ENCODE results near the gene TAC4.

Gene TAC4

GRCh38 chr17:49894761-49895160 is 46.9 kb upstream of the TAC4 start:
- Histone ChIP-seq H3K27ac (replicated peaks) (no peak overlapping the region), H3K27me3 (ENCODE audit: insufficient read depth, poor library complexity, severe bottlenecking) (peaks cover 35% of the 10 kb centered on the region), H3K4me3 (replicated peaks; ENCODE audit: insufficient read depth, low read length) (no peak overlapping the region)
- TF ChIP-seq POLR2AphosphoS5 (IDR thresholded peaks at IDR 0.05; ENCODE audit: low read depth) (no peak), GABPA (IDR thresholded peaks at IDR 0.05; ENCODE audit: low read depth) (no peak), CTCF (IDR thresholded peaks at IDR 0.05; ENCODE audit: insufficient read depth, low read length) (no peak), REST (IDR thresholded peaks at IDR 0.05; ENCODE audit: insufficient replicate concordance, low read depth) (no peak), SPI1 (IDR thresholded peaks at IDR 0.05; ENCODE audit: borderline replicate concordance, low read depth) (no peak)
- no peak for DNase-seq (ENCODE audit: low read depth in 1 of 2, low spot score in 1 of 2)

GRCh38 chr17:49891694-49892389 is 44.0 kb upstream of the TAC4 start:
- DNase-seq (ENCODE audit: low read depth in 1 of 2, low spot score in 1 of 2) = no peak
- Histone ChIP-seq H3K27me3 (ENCODE audit: insufficient read depth, poor library complexity, severe bottlenecking) (peaks cover 27% of the 10 kb centered on the region), H3K4me3 (replicated peaks; ENCODE audit: insufficient read depth, low read length) (no peak overlapping the region), H3K27ac (replicated peaks) (no peak overlapping the region)
- TF ChIP-seq SPI1 (IDR thresholded peaks at IDR 0.05; ENCODE audit: borderline replicate concordance, low read depth) (no peak), POLR2AphosphoS5 (IDR thresholded peaks at IDR 0.05; ENCODE audit: low read depth) (no peak), REST (IDR thresholded peaks at IDR 0.05; ENCODE audit: insufficient replicate concordance, low read depth) (no peak), GABPA (IDR thresholded peaks at IDR 0.05; ENCODE audit: low read depth) (no peak), CTCF (IDR thresholded peaks at IDR 0.05; ENCODE audit: insufficient read depth, low read length) (no peak)

GRCh38 chr17:49891271-49891670 is 43.4 kb upstream of the TAC4 start:
- Histone ChIP-seq H3K4me3 (replicated peaks; ENCODE audit: insufficient read depth, low read length) (no peak overlapping the region), H3K27me3 (ENCODE audit: insufficient read depth, poor library complexity, severe bottlenecking) (peaks cover 26% of the 10 kb centered on the region), H3K27ac (replicated peaks) (no peak overlapping the region)
- TF ChIP-seq SPI1 (IDR thresholded peaks at IDR 0.05; ENCODE audit: borderline replicate concordance, low read depth) (no peak), POLR2AphosphoS5 (IDR thresholded peaks at IDR 0.05; ENCODE audit: low read depth) (no peak), CTCF (IDR thresholded peaks at IDR 0.05; ENCODE audit: insufficient read depth, low read length) (no peak), GABPA (IDR thresholded peaks at IDR 0.05; ENCODE audit: low read depth) (no peak), REST (IDR thresholded peaks at IDR 0.05; ENCODE audit: insufficient replicate concordance, low read depth) (no peak)
- no peak for DNase-seq (ENCODE audit: low read depth in 1 of 2, low spot score in 1 of 2)

Data from HL-60 (cell line).